NCI-H345 treated with DMSO at 0.1 percent for 48 hours (cell line): ENCODE results near the gene ABHD10.

Source experiments
- DNase-seq: peaks from one replicate; lab custom pipeline; 2025; ENCODE audit not compliant: unreplicated experiment; lab: John Stamatoyannopoulos, UW

ABHD10 gene

GRCh38 chr3:111978583-111979433 lies at the start of gene ABHD10:
Gene ABHD10 (plus strand): TSS chr3:111979026. CDS start chr3:111979062, 36 bp downstream.
- peak; percentile 85 for DNase-seq

GRCh38 chr3:111929484-111929883 lies 49.3 kb upstream of the ABHD10 start:
- DNase-seq: no peak

- no peak for DNase-seq
These were observed 45.9 kb upstream of the ABHD10 start for GRCh38 chr3:111932946-111933345.

- no peak for DNase-seq
These were observed 42.5 kb upstream of the ABHD10 start for GRCh38 chr3:111936191-111936841.

- no peak for DNase-seq
These were observed 41.9 kb upstream of the ABHD10 start for GRCh38 chr3:111936967-111937366.

GRCh38 chr3:111937871-111938270 lies 41.0 kb upstream of the ABHD10 start:
- DNase-seq: no peak

GRCh38 chr3:111939873-111940272 lies 39.0 kb upstream of the ABHD10 start:
- DNase-seq: no peak

GRCh38 chr3:111943533-111943932 lies 35.3 kb upstream of the ABHD10 start:
- no peak for DNase-seq

GRCh38 chr3:111944372-111944771 lies 34.5 kb upstream of the ABHD10 start:
- DNase-seq: no peak

GRCh38 chr3:111947231-111947630 lies 31.6 kb upstream of the ABHD10 start:
- no peak for DNase-seq

- no peak for DNase-seq
These were observed 30.0 kb upstream of the ABHD10 start for GRCh38 chr3:111948786-111949185.

GRCh38 chr3:111949712-111950111 lies 29.1 kb upstream of the ABHD10 start:
- no peak for DNase-seq

- no peak for DNase-seq
These were observed 27.8 kb upstream of the ABHD10 start for GRCh38 chr3:111951032-111951431.

- no peak for DNase-seq
These were observed 26.7 kb upstream of the ABHD10 start for GRCh38 chr3:111952086-111952485.

- no peak for DNase-seq
These were observed 25.9 kb upstream of the ABHD10 start for GRCh38 chr3:111952866-111953450.

GRCh38 chr3:111954228-111954990 lies 24.4 kb upstream of the ABHD10 start:
- DNase-seq: no peak

- DNase-seq: no peak
These were observed 22.9 kb upstream of the ABHD10 start for GRCh38 chr3:111955876-111956275.

GRCh38 chr3:111956449-111956848 lies 22.4 kb upstream of the ABHD10 start:
- DNase-seq: no peak

- DNase-seq: peak; percentile 53
These were observed 21.7 kb upstream of the ABHD10 start for GRCh38 chr3:111956995-111957734.

GRCh38 chr3:111961461-111962164 lies 17.2 kb upstream of the ABHD10 start:
- no peak for DNase-seq
